Mesenchymal stem cell (in vitro differentiated cells and primary cell): ENCODE data around the gene CCDC81.
"Not testable (repeated sequence)": the region's sequence is repeated elsewhere in the genome, so short reads cannot be mapped to it uniquely, and the experiment has no call there.

Experiments
- DNase-seq: peaks from one replicate; pipeline ENCODE4 v3.0.0-alpha.2; 2013
- H2AFZ ChIP-seq: one replicate; pipeline ENCODE4 v1.6.1; 2013; ENCODE audit warnings: low read depth, mild to moderate bottlenecking, control low read depth, inconsistent platforms, low read length, moderate library complexity
- H2AK5ac ChIP-seq: 2 replicates; pipeline ENCODE4 v1.6.1; 2013; ENCODE audit warnings: low read length, moderate library complexity, mild to moderate bottlenecking, inconsistent platforms; ENCODE audit not compliant: severe bottlenecking
- H2BK120ac ChIP-seq: one replicate; pipeline ENCODE4 v1.6.1; 2013; ENCODE audit warnings: low read depth, mild to moderate bottlenecking, inconsistent platforms, low read length, moderate library complexity
- H2BK12ac ChIP-seq, 2 experiments: one replicate each; pipeline ENCODE4 v1.6.1; 2013; ENCODE audit warnings: inconsistent platforms in 2 of 2, low read length in 2 of 2, mild to moderate bottlenecking in 2 of 2, moderate library complexity in 2 of 2, control low read depth in 1 of 2
- H2BK15ac ChIP-seq: one replicate; pipeline ENCODE4 v1.6.1; 2013; ENCODE audit warnings: mild to moderate bottlenecking, low read depth, inconsistent platforms; ENCODE audit not compliant: poor library complexity, severe bottlenecking
- H2BK5ac ChIP-seq: 2 replicates; pipeline ENCODE4 v1.6.1; 2013; ENCODE audit warnings: low read depth, mild to moderate bottlenecking, low read length, control low read depth, inconsistent platforms; ENCODE audit not compliant: poor library complexity, severe bottlenecking
- H3K14ac ChIP-seq, 2 experiments: one replicate each; pipeline ENCODE4 v1.6.1; 2013; ENCODE audit warnings: inconsistent platforms in 2 of 2, low read length in 2 of 2, control low read depth in 1 of 2, mild to moderate bottlenecking in 1 of 2, moderate library complexity in 1 of 2
- H3K18ac ChIP-seq, 2 experiments: one replicate each; pipeline ENCODE4 v1.6.1; 2013; ENCODE audit warnings: inconsistent platforms in 2 of 2, low read length in 2 of 2, control low read depth in 1 of 2, low read depth in 1 of 2, mild to moderate bottlenecking in 1 of 2
- H3K23ac ChIP-seq, 2 experiments: one replicate each; pipeline ENCODE4 v1.6.1; 2013; ENCODE audit warnings: inconsistent platforms in 2 of 2, low read length in 2 of 2, mild to moderate bottlenecking in 2 of 2, moderate library complexity in 2 of 2, control low read depth in 1 of 2
- H3K27ac ChIP-seq: 2 replicates; pipeline ENCODE4 v1.5.1; 2013; ENCODE audit warnings: mild to moderate bottlenecking, moderate library complexity, low read length, control low read depth, inconsistent platforms; ENCODE audit not compliant: poor library complexity, severe bottlenecking
- H3K27me3 ChIP-seq, 2 experiments: 2 replicates each; pipeline versions ENCODE4 v1.6.1 to v1.7.0; 2013; ENCODE audit warnings: low read length in 2 of 2, mild to moderate bottlenecking in 2 of 2, moderate library complexity in 2 of 2, control low read depth in 1 of 2, inconsistent platforms in 1 of 2; ENCODE audit not compliant: control insufficient read depth in 1 of 2, insufficient read depth in 1 of 2
- H3K36me3 ChIP-seq, 2 experiments: 2 replicates each; pipeline versions ENCODE4 v1.6.1 to v1.7.0; 2013; ENCODE audit warnings: low read length in 2 of 2, control low read depth in 1 of 2, inconsistent platforms in 1 of 2, low read depth in 1 of 2, mild to moderate bottlenecking in 1 of 2; ENCODE audit not compliant: insufficient read depth in 2 of 2, control insufficient read depth in 1 of 2
- H3K4ac ChIP-seq, 2 experiments: one replicate each; pipeline ENCODE4 v1.6.1; 2013; ENCODE audit warnings: inconsistent platforms in 2 of 2, low read length in 2 of 2, mild to moderate bottlenecking in 2 of 2, moderate library complexity in 2 of 2, control low read depth in 1 of 2, low read depth in 1 of 2
- H3K4me1 ChIP-seq: 2 replicates; pipeline ENCODE4 v1.6.1; 2013; ENCODE audit warnings: low read depth, low read length, control low read depth; ENCODE audit not compliant: control insufficient read depth, insufficient read depth
- H3K4me2 ChIP-seq: 2 replicates; pipeline ENCODE4 v1.6.1; 2013; ENCODE audit warnings: low read length, mild to moderate bottlenecking, inconsistent platforms; ENCODE audit not compliant: poor library complexity, severe bottlenecking
- H3K4me3 ChIP-seq, 2 experiments: 2 replicates each; pipeline versions ENCODE4 v1.5.1 to v1.7.0; 2013; ENCODE audit warnings: low read length in 2 of 2, mild to moderate bottlenecking in 2 of 2, control low read depth in 1 of 2, low read depth in 1 of 2; ENCODE audit not compliant: insufficient read depth in 1 of 2
- H3K79me1 ChIP-seq: replicated peaks from 2 replicates; pipeline ENCODE4 v1.6.1; 2013; ENCODE audit warnings: mild to moderate bottlenecking, control low read depth, low read length, inconsistent platforms; ENCODE audit not compliant: poor library complexity, severe bottlenecking
- H3K9ac ChIP-seq: 2 replicates; pipeline ENCODE4 v1.7.0; 2013; ENCODE audit warnings: mild to moderate bottlenecking, low read length, moderate library complexity
- H3K9me3 ChIP-seq: 2 replicates; pipeline ENCODE4 v1.7.0; 2013; ENCODE audit warnings: mild to moderate bottlenecking, low read length; ENCODE audit not compliant: control insufficient read depth
- H4K8ac ChIP-seq: one replicate; pipeline ENCODE4 v1.6.1; 2013; ENCODE audit warnings: inconsistent platforms, mild to moderate bottlenecking, low read length, moderate library complexity
- H4K91ac ChIP-seq: one replicate; pipeline ENCODE4 v1.6.1; 2013; ENCODE audit warnings: mild to moderate bottlenecking, low read length, inconsistent platforms
- WGBS: methylation state at CpG from one replicate; pipeline ENCODE4 v1.1.7; 2013; ENCODE audit warnings: mixed read lengths; 5-methylcytosine and 5-hydroxymethylcytosine counted together

CCDC81 gene

DNA sequence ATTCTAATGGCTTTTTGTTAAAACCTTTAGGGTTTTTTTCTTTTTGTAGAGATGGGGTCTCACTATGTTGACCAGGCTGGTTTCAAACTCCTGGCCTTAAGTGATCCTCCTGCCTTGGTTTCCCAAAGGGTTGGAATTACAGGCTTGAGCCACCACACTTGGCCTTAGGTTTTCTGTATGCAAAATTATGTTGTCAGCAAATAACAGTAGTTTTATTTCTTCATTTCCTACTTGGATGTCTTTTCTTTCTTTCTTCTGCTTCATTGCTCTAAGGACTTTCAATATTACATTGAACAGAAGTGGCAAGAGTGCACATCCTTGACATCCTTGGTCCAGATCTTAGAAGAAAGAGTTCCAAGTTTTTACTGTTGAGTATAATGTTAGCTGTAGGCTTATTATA lies 52.8 kb downstream of the CCDC81 start:
- Histone ChIP-seq H2BK120ac (no peak overlapping the region), H2BK5ac (no peak overlapping the region), H2BK15ac (no peak overlapping the region), H3K4me3 (no peak overlapping the region), H2AK5ac (no peak overlapping the region), H3K4me1 (peaks cover 1% of the 10 kb centered on the region), H4K8ac (no peak overlapping the region), H3K18ac (no peak overlapping the region), H3K27me3 (no peaks in the 10 kb centered on the region), H3K9ac (no peak overlapping the region), H3K4me2 (no peak overlapping the region), H2AFZ (no peak overlapping the region), H3K79me1 (no peaks in the 10 kb centered on the region), H3K14ac (no peak overlapping the region), H2BK12ac (no peak overlapping the region), H3K27ac (no peak overlapping the region), H4K91ac (no peak overlapping the region), H3K4ac (no peak overlapping the region), H3K9me3 (peaks cover 9% of the 10 kb centered on the region), H3K36me3 (peaks cover 0 to 5% of the 10 kb centered on the region in 2 experiments), H3K23ac (no peak overlapping the region)
- no peak for DNase-seq

DNA sequence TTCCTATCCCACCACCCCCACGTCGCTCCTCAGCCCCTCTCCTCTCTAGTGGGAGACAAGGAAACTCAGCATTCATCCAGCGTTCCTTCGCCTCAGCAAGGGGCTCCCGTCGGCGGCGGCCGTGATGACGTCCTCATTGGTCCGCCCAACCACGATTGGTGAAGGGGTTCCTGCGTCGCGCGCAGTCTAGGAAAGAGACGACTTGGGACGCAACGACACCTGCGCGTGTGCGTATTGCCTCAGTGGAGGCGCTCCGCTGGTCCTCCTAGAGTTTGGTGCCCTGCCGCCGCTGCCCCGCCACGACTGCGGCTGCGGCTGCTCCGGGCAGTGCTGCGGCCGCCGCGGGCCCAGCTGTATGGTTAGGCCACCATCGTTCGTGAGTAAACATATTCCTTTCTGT lies 56.6 kb downstream of the CCDC81 start:
- H2BK5ac ChIP-seq, result no peak overlapping the region
- no peak overlapping the region for H2AK5ac ChIP-seq
- H3K4me3 ChIP-seq, result no peak overlapping the region
- no peak for DNase-seq
- H2BK120ac ChIP-seq, result no peak overlapping the region
- H3K27ac ChIP-seq, result no peak overlapping the region
- H3K79me1 ChIP-seq, result no peaks in the 10 kb centered on the region
- H4K8ac ChIP-seq, result no peak overlapping the region
- H3K14ac ChIP-seq, result no peak overlapping the region
- H3K9ac ChIP-seq, result no peak overlapping the region
- H2AFZ ChIP-seq, result no peak overlapping the region
- H3K4ac ChIP-seq, result no peak overlapping the region
- H3K27me3 ChIP-seq, result no peaks in the 10 kb centered on the region
- H3K9me3 ChIP-seq, result peaks cover 9% of the 10 kb centered on the region
- WGBS, result 97% methylated on average over 37 of the region's 37 CpGs
- peaks cover 1% of the 10 kb centered on the region for H3K4me1 ChIP-seq
- H2BK12ac ChIP-seq, result no peak overlapping the region
- peak overlapping the region; percentile 11 for H4K91ac ChIP-seq
- no peak overlapping the region for H3K23ac ChIP-seq
- H3K36me3 ChIP-seq, result peaks cover 0 to 11% of the 10 kb centered on the region in 2 experiments
- no peak overlapping the region for H2BK15ac ChIP-seq
- H3K18ac ChIP-seq, result no peak overlapping the region
- H3K4me2 ChIP-seq, result no peak overlapping the region

DNA sequence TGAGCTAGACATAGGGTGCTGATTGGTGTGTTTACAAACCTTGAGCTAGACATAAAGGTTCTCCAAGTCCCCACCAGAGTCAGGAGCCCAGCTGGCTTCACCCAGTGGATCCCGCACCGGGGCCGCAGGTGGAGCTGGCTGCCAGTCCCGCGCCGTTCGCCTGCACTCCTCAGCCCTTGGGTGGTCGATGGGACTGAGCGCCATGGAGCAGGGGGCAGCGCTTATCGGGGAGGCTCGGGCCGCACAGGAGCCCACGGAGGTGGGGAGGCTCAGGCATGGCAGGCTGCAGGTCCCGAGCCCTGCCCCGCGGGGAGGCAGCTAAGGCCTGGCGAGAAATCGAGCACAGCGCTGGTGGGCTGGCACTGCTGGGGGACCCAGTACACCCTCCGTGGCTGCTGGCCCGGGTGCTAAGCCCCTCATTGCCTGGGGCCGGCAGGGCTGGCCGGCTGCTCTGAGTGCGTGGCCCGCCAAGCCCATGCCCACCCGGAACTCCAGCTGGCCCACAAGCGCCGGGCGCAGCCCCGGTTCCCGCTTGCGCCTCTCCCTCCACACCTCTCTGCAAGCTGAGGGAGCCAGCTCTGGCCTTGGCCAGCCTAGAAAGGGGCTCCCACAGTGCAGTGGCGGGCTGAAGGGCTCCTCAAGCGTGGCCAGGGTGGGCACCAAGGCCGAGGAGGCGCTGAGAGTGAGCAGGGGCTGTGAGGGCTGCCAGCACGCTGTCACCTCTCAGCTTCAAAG lies 58.8 kb downstream of the CCDC81 start:
- H2AK5ac ChIP-seq, H4K91ac ChIP-seq, H3K4me1 ChIP-seq, H2BK15ac ChIP-seq, H3K4me3 ChIP-seq, DNase-seq, H3K4me2 ChIP-seq, H2AFZ ChIP-seq, H3K27me3 ChIP-seq, H3K27ac ChIP-seq, H3K14ac ChIP-seq, H3K9me3 ChIP-seq, H2BK120ac ChIP-seq, H3K4ac ChIP-seq, H3K18ac ChIP-seq, H3K23ac ChIP-seq, H4K8ac ChIP-seq, H2BK12ac ChIP-seq, H2BK5ac ChIP-seq, H3K79me1 ChIP-seq, H3K9ac ChIP-seq: not testable (repeated sequence)
- peaks cover 0 to 11% of the 10 kb centered on the region in 2 experiments for H3K36me3 ChIP-seq
- 97% methylated on average over 38 of the region's 38 CpGs for WGBS

DNA sequence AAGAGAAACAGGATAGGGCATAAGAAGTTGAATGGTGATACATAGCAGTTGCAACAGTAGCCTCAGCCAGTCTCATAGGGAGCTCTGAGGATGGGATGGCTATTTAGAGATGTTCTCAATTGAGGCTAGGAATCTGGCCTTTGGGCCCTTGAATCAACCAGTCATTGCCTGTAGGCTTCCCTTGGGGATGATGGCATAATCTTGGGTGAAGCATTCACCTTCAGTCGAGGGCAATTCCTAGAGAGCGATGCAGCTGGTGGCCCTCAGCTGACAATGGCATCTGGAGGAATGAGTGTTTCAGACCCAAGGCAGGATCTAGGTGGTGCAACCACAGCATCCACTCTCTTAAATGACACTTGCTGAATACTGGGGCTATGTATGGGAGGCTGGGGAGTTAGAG lies 61.0 kb downstream of the CCDC81 start:
- Histone ChIP-seq H2BK120ac (no peak overlapping the region), H2AFZ (no peak overlapping the region)

More for the DNA sequence above, 61.0 kb downstream of the CCDC81 start:
- Histone ChIP-seq H3K18ac (peak overlapping the region in 1 of 2 experiments; percentile 1), H3K79me1 (no peaks in the 10 kb centered on the region), H3K9ac (no peak overlapping the region), H2BK12ac (peak overlapping the region in 1 of 2 experiments; percentile 31), H3K36me3 (peaks cover 0 to 11% of the 10 kb centered on the region in 2 experiments), H4K91ac (no peak overlapping the region), H3K14ac (no peak overlapping the region), H3K4ac (peak overlapping the region in 1 of 2 experiments; percentile 67), H2AK5ac (no peak overlapping the region), H3K9me3 (no peaks in the 10 kb centered on the region), H3K27ac (no peak overlapping the region), H3K4me2 (no peak overlapping the region), H3K4me1 (peaks cover 1% of the 10 kb centered on the region), H3K27me3 (no peaks in the 10 kb centered on the region), H2BK5ac (no peak overlapping the region), H4K8ac (no peak overlapping the region), H2BK15ac (no peak overlapping the region), H3K4me3 (no peak overlapping the region), H3K23ac (no peak overlapping the region)
- DNase-seq, result no peak
- WGBS, result 93% methylated on average over 2 of the region's 2 CpGs
